Measurements from ENCODE around the gene HIP1.
"Not testable (repeated sequence)": the region's sequence is repeated elsewhere in the genome, so short reads cannot be mapped to it uniquely, and the experiment has no call there.

- TF ChIP-seq CTCF (IDR thresholded peaks at IDR 0.05); POLR2A (IDR thresholded peaks at IDR 0.05; ENCODE audit: low read depth); POLR2AphosphoS5 (IDR thresholded peaks at IDR 0.05); EP300 (IDR thresholded peaks at IDR 0.05): not testable (repeated sequence)
Measured at GRCh38 chr7:75780647-75781273, 42.0 kb upstream of the HIP1 start.

Measured in esophagus muscularis mucosa (tissue), 4 donors.